SH-SY5Y (cell line): ENCODE data around the gene CDK16.

Experiments used
- GATA2 ChIP-seq: IDR thresholded peaks from 2 replicates; pipeline ENCODE4 v1.6.1; 2011; ENCODE audit warnings: mild to moderate bottlenecking, low read depth, low read length
- GATA3 ChIP-seq: IDR thresholded peaks from 2 replicates; pipeline ENCODE4 v1.6.1; 2011; ENCODE audit warnings: low read depth, mild to moderate bottlenecking, low read length, moderate library complexity

- no peak for TF ChIP-seq GATA2
- no peak for TF ChIP-seq GATA3
Measured at GRCh38 chrX:47228550-47229270, 10.2 kb downstream of the CDK16 start.
